ENCODE data around the gene RPS6KB2. TPM values are rescaled to one million over a fixed set of nuclear protein-coding genes. Genes with fewer than 3 reads are reported as not detected.

RPS6KB2 gene
- total and polyA plus RNA-seq, 10 of the 15 experiments (the other 5 are each of a cell fraction or from before 2014, with no cell fraction given): 0.39 to 101 (median 58.4) TPM

- in situ Hi-C loops (cut with MboI) (no loop called here), intact Hi-C loops (cut with micrococcal nuclease; ENCODE audit: unreplicated experiment) (no loop called here)
- H4K20me1 ChIP-seq (ENCODE audit: control insufficient read depth, insufficient read depth): no peaks in the 10 kb centered on the region
- no peak for ATAC-seq
- FAIRE-seq: no peak
- no peak overlapping the region for H3K27ac ChIP-seq (ENCODE audit: control insufficient read depth, insufficient read depth)
- ChIA-PET POLR2A (interaction anchor here (1.1 to 2.8 kb wide), 6 partner anchors 9 to 53 kb away, joined by 3 to 16 read pairs (median 10); partner anchors contain the start of genes PPP1CA, RPS6KB2 and TBC1D10C), SMC1A (ENCODE audit: uncharacterized antibody, unreplicated experiment) (interaction anchor here (1.0 to 1.6 kb wide), 5 partner anchors 8 to 143 kb away, joined by 3 to 6 read pairs (median 4); partner anchors contain the start of genes PPP1CA, RAD9A and TBC1D10C), RAD21 (ENCODE audit: unreplicated experiment) (interaction anchor here (0.7 to 3.0 kb wide), 4 partner anchors 11 to 149 kb away, joined by 3 to 12 read pairs (median 4); partner anchors contain the start of genes POLD4 and PPP1CA), CTCF (interaction anchor here (1.0 to 2.4 kb wide), 3 partner anchors 11 to 43 kb away, joined by 3 to 12 read pairs (median 4); partner anchors contain the start of genes PPP1CA and PTPRCAP)
- H3K9ac ChIP-seq (ENCODE audit: control insufficient read depth, insufficient read depth, low read length): no peak overlapping the region
- no peak overlapping the region for H3K4me2 ChIP-seq (ENCODE audit: control insufficient read depth, insufficient read depth)
- WGBS (ENCODE audit: insufficient coverage, insufficient replicate concordance, low lambda C conversion rate, missing lambda C conversion rate): 42% methylated on average over 9 of the region's 9 CpGs
- BruUV-seq (replicated peaks): no TSS peak
- peaks cover 3% of the 10 kb centered on the region for H3K79me2 ChIP-seq (ENCODE audit: control insufficient read depth, insufficient read depth, low read length)
- 0 out of 2 replicates have a peak, but pooled peaks have one; percentile 8 for TF ChIP-seq POLR2A (IDR thresholded peaks at IDR 0.05; ENCODE audit: low read depth, low read length)
- no peak for TF ChIP-seq CEBPB (IDR thresholded peaks at IDR 0.05; ENCODE audit: borderline replicate concordance in 1 of 2, low read depth in 2 of 2, low read length in 2 of 2)
- no peak for TF ChIP-seq SIX5 (IDR thresholded peaks at IDR 0.05; ENCODE audit: low read depth, low read length, severe bottlenecking)
- no peak for TF ChIP-seq PKNOX1 (IDR thresholded peaks at IDR 0.05)
- no peak for TF ChIP-seq SUZ12 (IDR thresholded peaks at IDR 0.05; ENCODE audit: unreplicated experiment)
- no peak for TF ChIP-seq HDAC2 (IDR thresholded peaks at IDR 0.05)
- no peak overlapping the region for H3K4me3 ChIP-seq
- no peaks in the 10 kb centered on the region for H3K36me3 ChIP-seq (ENCODE audit: control insufficient read depth in 2 of 2, insufficient read depth in 2 of 2, low read length in 1 of 2)
- H3K27me3 ChIP-seq (replicated peaks in 1 of 2; ENCODE audit: control insufficient read depth in 2 of 2, insufficient read depth in 2 of 2, low read length in 1 of 2): peaks cover 0 to 5% of the 10 kb centered on the region in 2 experiments; a peak in 3 of 4 replicates
- no peak for DNase-seq (ENCODE audit: low read depth, low spot score)
- no peak overlapping the region for H2AFZ ChIP-seq (ENCODE audit: control insufficient read depth, low read depth, low read length)
- no peaks in the 10 kb centered on the region for H3K9me3 ChIP-seq (replicated peaks; ENCODE audit: control insufficient read depth, insufficient read depth, low read length)
- peaks cover 35% of the 10 kb centered on the region for H3K4me1 ChIP-seq (ENCODE audit: control insufficient read depth, insufficient read depth, low read length)
Measured at GRCh38 chr11:67412495-67413179, 15.7 kb upstream of the RPS6KB2 start.
